NCI-H748 treated with DMSO at 0.1 percent for 48 hours (cell line): ENCODE measurements around the gene SLC17A9.

Experiments used
- DNase-seq: peaks from one replicate; lab custom pipeline; 2025; lab: John Stamatoyannopoulos, UW

Gene SLC17A9

DNA sequence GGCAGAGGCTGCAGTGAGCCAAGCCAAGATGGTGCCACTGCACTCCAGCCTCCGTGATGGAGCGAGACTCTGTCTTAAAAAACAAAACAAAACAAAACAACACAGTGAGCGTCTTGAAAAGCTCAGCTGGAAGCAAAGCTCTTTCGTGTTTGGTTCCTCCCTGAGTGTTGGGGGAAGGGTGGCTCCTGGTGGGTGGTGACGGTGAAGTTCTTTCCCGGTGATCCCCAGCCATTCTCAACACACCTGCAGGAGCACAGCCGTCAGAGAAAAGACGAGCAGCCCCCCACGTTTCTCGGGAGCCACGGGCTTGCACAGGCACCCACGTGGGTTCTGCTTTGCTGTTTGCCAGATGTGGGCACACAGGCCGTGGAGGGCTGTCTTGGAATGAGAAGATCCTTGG is 51.0 kb downstream of the SLC17A9 start:
- DNase-seq, result no peak

DNA sequence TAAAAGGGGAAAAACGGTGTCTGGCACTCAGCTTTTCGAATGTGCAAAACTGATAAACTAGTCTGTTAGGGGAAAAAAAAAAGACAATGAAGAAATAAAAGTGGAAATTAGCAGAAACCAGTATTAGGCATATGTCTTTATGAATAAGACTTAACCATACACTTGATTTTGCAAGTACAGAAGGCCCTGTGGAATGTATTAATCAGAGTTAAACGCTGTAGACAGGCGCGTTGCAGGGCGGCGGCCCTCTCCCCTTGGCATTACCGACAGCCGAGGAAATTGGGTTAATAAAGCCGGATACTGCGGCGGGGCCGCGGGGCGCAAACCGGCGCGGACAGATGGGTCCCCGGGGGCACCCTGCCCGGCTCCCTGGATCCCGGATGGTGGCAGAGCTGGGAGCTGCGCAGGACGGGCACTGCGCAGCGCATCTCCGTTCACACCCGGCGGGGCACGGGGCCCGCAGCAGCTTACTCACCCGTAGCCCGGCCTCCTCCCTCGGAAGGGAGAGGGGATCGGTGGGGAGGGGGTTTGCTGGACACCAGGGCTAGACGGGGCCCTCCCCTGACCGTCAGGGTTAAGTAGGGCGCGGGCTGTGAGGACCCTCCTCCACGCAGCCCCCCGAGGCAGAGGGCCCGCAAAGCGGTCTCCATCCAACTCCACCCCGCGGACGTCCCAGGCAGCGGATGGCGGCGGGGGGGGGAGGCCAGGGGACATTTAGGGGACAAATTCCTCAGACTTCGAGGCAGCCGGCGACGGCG is 52.3 kb downstream of the SLC17A9 start:
- no peak for DNase-seq

GRCh38 chr20:63005365-63005861 is 52.9 kb downstream of the SLC17A9 start:
- no peak for DNase-seq

DNA sequence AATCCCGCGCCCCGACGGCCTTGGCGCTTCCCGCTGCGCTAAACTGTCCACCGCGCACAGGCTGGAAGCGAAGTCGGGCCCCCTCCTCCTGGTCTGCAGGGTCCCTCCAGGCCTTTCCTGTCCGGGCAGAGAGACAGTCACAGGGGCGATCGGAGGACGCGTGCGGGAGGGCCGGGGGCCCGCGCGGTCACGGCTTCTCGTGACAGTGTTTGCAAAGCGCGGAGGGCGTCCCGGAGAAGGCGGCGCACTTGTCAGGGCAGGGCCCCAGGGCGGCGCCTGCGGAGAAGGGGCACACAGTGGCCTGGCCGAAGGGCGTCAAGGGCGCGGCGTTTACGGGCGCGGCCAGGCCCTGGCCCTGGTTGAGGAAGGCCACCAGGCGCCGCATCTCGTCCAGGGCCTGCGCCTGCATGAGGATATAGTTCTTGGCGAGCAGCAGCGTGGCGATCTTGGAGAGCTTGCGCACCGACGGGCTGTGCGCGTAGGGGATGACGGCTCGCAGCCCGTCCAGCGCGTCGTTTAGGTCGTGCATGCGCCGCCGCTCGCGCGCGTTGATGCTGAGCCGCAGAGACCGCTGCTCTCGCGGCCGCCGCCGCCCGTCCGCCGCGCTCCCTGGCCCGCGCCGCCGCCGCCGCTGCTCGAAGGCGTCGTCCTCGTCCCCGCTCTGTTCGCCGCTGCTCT is 53.5 kb downstream of the SLC17A9 start:
- DNase-seq, result no peak

DNA sequence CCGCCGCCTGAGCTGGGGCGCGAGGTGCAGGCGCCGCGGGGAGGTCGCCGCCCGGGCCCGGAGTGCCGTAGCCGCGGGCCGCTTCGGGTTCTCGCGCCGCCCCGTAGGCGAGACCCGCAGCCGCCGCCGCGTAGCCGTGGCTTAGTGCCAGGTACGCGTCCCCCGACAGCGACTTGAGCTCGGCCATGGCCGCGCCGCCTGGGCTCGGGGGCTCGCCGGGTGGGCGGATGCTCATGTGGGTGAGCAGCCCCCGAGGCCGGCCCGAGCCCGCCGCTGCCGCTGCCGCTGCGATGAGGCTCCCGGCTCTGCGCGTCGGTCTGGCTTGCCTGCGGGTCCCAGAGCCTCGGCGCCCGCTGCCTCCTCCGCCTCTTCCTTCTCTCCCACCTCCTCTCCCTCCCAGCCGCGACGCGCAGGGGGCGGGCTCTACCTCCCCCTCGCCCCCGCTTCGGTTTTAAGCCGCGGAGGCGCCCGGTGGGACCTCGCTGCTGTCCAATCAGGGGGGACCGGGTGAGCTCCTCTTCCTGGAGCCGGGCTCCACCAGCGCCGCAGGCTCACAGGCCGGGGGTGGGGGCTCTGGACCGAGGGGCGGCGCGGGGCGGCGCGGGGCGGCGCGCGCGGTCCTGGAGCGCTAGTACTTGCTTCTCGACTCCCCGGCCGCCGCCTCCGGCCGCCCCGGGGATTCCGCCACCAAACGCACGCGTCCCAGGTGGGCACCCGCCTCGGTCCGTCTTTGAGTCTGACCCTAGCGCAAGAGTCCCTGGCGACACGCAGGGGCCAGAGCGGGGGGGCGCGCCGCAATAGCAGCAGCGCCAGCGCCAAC is 54.2 kb downstream of the SLC17A9 start, which contains the start of gene BHLHE23:
TSS of gene BHLHE23 (minus strand) at position 425 of the 820 bp plus-strand sequence. CDS start at position 235, 190 bp downstream.
- peak; percentile 57 for DNase-seq

GRCh38 chr20:63007360-63007645 is 54.8 kb downstream of the SLC17A9 start:
- DNase-seq, result no peak

DNA sequence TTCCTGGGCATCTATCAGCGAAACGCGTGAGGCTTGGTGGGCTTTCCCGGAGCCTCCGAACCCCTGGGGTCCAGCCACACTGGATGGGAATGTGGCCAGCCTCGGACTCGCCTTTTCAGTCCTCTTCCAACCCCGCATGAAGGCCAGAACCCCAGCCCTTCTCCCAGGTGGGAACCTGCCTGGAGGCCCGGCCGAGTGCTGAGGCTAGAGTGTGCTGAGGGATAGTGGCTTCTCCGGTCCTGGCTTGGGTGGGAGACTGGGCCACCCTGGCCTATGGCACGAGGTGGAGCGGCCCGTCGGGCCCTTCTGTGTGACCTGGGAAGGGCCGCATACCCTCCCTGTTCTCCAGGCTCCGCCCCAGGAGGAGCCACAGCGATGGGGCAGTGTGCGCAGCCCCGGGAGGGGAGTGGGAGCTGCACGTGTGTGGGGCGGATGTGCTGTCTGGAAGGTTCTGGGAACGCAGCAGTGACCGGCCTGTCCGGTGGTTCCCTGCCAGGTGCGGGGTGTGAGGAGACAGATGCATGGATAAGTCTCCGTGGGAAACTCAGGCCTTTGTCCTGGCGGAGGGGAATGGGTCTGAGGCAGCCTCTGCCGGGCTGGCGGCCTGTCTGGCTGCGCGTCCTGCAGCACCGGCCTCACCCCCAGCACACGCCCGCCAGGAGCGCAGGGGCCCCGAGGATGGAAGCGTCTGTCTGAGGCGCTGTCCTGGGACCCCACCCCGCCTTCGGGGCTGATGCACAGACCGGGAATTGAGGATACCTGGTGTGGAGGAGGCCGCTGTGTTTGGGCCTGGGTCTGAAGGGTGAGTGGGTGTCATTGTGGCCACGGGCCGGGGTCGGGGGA is 55.4 kb downstream of the SLC17A9 start:
- DNase-seq, result no peak

- DNase-seq, result no peak
Observed at GRCh38 chr20:63008541-63009044, 56.1 kb downstream of the SLC17A9 start.

DNA sequence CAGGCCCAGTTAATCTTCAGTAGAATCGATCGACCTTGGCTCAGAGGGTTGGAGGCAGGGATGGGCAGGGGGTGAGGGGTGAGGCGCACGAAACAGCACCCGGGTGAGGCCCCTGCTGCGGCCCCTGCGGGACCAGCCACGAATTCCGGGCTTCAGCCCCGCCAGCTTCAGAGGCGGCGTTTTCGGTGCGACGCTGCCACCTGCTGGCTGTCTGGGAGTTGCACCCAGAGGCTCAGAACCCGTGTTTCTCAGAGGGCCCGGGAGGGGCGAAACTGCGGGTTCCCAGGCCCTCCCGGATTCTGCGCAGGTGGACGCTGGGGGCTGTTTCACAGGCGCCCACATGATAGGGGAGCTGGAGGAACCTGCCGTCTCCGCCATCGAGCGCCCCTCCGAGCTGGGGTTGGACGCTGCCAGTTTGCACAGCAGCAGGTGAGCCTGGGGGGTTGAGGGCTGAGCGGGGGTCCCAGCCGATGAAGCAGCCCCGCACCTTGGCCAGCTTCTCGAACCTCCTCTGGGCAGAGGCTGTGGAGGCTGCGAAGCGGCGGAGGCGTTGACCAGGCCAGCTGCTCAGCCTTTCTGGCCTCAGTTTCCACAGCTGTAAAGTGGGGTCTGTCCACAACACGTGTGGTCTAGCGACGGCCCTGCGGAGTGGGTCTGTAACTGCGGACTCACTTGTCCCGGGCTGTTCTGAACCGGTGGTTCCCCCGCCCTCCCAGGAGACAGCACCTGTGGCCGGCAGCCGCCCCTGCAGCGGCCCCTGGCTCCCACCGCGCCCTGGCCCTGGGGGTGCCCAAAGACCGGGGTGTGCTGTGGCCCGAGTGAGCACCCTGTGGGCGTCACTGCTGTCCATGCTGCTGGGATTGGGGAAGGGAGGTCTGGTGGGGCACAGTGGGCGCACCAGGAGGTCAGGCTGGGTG is 56.8 kb downstream of the SLC17A9 start:
- peak; percentile 26 for DNase-seq

DNA sequence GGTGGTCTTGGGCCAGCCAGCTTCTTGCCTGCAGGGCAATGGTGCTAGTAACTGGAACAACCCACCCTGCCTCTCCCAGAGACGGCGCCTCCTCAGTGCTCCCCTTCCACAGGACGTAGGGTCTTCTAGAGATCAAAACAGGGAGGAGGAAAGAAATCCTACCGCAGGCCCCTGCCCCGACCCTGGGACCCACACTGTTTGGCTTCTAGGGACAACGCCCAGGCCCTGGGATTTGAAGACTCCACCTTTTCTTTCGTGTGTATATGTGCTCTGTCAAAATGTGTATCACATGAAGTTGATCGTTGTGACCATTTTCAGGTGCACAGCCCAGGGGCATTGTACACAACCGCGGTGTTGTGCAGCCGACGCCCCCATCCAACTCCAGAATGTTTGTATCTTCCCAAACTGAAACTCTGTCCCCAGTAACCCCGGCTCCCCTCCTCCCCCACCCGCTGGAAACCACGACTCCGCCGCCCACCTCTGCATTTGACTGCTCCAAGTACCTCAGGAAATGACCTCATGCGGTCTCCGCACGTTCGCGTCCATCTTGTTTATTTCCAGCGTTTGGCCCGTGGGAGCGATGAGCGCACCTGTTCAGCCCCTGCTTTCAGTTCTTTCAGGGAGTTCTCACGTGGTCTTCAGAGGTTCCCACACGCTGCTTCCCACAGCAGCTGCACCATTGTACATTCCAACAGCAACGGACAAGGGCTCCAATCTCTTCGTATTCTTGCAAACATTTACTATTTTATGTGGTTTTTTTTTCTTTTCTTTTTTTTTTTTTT is 57.7 kb downstream of the SLC17A9 start:
- peak; percentile 32 for DNase-seq

GRCh38 chr20:63011798-63012197 is 59.3 kb downstream of the SLC17A9 start:
- peak; percentile 16 for DNase-seq

- no peak for DNase-seq
Observed at GRCh38 chr20:63013207-63013606, 60.7 kb downstream of the SLC17A9 start.

DNA sequence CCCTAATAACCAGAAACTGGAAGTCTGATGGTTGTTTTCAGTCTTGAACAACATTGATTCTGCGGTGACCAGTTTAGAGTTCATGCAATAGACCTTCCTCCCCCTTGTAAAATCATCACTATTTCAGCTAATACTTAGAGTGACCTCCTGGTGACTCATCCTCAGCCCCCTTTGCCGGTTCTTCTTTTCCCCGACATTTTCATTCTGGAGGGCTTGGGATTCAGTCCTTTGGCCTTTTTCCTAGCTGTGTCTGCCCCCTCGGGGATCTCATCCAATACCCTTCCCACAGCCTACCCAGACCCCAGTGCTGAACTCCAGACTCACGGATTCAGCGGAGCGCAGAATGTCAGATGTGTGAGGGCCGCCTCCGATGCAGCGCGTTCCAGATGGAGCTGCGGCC is 61.8 kb downstream of the SLC17A9 start:
- no peak for DNase-seq

GRCh38 chr20:63014710-63015109 is 62.2 kb downstream of the SLC17A9 start:
- no peak for DNase-seq

- DNase-seq, result no peak
Observed at GRCh38 chr20:63015147-63015661, 62.7 kb downstream of the SLC17A9 start.

- no peak for DNase-seq
Observed at GRCh38 chr20:63015662-63016361, 63.3 kb downstream of the SLC17A9 start.

- no peak for DNase-seq
Observed at GRCh38 chr20:63016514-63017075, 64.1 kb downstream of the SLC17A9 start.

DNA sequence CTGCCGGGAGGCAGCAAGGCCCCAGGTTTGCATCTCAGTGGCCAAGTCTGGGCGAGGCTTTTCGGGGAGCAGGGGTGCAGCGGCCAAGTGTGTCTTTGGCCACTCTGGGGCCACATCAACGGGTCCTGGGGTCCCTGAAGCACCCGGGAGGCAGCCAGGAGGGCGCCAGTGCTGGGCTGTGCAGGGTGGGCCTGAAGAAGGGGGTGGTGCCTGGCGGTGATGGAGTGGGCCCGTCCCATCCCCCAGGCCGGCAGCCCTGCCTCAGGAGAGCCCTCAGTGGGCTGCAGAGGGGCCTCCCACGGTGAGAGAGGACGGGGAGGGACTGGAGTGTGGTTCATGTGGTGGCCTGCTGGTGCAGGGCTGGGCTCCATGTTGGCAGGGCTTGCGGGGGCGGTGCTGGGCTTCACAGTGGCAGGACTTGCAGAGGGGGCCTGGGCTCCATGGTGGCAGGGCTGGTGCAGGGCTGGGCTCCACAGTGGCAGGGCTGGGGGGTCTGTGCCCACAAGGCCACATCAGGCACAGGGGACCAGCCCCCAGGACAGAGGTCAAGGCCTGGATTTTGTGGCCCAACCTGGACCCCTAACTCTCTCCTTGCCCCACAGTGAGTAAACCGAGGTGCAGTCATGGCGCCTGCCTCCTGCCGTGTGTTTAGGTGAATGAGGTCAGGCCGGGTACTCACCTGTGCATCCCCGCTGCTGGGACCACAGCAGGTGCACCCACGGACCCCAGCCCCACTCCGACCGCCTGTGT is 64.7 kb downstream of the SLC17A9 start:
- no peak for DNase-seq
